HUES48 (cell line): ENCODE results near the gene IMMP2L.
"Not testable (repeated sequence)": the region's sequence is repeated elsewhere in the genome, so short reads cannot be mapped to it uniquely, and the experiment has no call there.

Experiments used
- H3K27ac ChIP-seq: one replicate; pipeline ENCODE4 v1.7.0; 2013; ENCODE audit warnings: low read depth, low read length, inconsistent platforms
- H3K27me3 ChIP-seq: 2 replicates; pipeline ENCODE4 v1.6.1; 2013; ENCODE audit warnings: mild to moderate bottlenecking, low read length; ENCODE audit not compliant: control insufficient read depth, insufficient read depth
- H3K36me3 ChIP-seq: 2 replicates; pipeline ENCODE4 v1.6.1; 2013; ENCODE audit warnings: low read length; ENCODE audit not compliant: control insufficient read depth, insufficient read depth
- H3K4me1 ChIP-seq: 2 replicates; pipeline ENCODE4 v1.6.1; 2013; ENCODE audit warnings: mild to moderate bottlenecking, low read length; ENCODE audit not compliant: control insufficient read depth, insufficient read depth
- H3K4me3 ChIP-seq: 2 replicates; pipeline ENCODE4 v1.5.1; 2013; ENCODE audit warnings: mild to moderate bottlenecking, low read depth, low read length
- H3K9ac ChIP-seq: 2 replicates; pipeline ENCODE4 v1.6.1; 2013; ENCODE audit warnings: mild to moderate bottlenecking, low read depth, low read length, moderate library complexity
- H3K9me3 ChIP-seq: 2 replicates; pipeline ENCODE4 v1.6.1; 2013; ENCODE audit warnings: low read length; ENCODE audit not compliant: control insufficient read depth, insufficient read depth

IMMP2L gene

DNA sequence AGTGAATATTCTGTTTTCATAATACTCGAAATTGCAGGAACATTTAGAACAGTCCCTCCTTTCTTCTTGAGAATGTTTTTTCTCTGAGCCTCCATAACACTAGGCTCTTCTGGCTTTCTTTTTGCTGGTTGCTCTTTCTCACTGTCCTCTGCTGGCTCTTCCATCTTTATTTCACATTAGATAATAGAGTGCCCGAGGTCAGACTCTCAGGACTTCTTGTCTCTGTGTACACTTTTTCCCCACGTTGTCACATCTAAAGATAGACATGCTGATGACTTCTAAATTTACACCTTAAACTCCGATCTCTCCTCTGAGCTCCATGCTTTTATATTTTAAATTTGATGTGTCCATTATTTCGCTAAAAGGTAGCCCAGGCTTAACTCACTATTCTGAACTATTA lies 486.8 kb downstream of the IMMP2L start:
- H3K27ac ChIP-seq = no peak overlapping the region
- H3K27me3 ChIP-seq = no peaks in the 10 kb centered on the region
- no peaks in the 10 kb centered on the region for H3K36me3 ChIP-seq
- no peak overlapping the region for H3K9ac ChIP-seq
- H3K4me1 ChIP-seq = peaks cover 26% of the 10 kb centered on the region
- no peaks in the 10 kb centered on the region for H3K9me3 ChIP-seq
- H3K4me3 ChIP-seq = no peak overlapping the region

DNA sequence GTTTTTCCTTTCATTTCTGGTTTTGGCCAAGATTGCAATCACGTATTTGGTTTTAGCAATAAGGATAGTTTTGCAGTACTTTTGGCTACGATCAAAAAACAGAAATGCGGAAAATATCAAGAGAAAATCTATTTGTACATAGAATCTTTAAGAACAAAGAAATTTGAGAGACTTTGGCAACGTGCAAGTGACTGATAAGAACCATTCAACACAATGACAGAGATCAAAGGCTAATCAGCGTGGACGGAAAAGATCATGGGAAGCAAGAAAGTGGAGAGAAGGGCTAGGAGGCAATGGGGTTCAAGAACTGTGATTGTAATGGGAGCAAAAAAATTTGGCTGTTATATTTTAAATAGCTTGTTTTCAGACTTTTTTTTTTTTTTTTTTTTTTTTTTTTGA lies 487.5 kb downstream of the IMMP2L start:
- H3K27me3 ChIP-seq = no peaks in the 10 kb centered on the region
- no peak overlapping the region for H3K4me3 ChIP-seq
- no peak overlapping the region for H3K27ac ChIP-seq
- no peaks in the 10 kb centered on the region for H3K9me3 ChIP-seq
- H3K9ac ChIP-seq = no peak overlapping the region
- no peaks in the 10 kb centered on the region for H3K36me3 ChIP-seq
- peaks cover 26% of the 10 kb centered on the region for H3K4me1 ChIP-seq

DNA sequence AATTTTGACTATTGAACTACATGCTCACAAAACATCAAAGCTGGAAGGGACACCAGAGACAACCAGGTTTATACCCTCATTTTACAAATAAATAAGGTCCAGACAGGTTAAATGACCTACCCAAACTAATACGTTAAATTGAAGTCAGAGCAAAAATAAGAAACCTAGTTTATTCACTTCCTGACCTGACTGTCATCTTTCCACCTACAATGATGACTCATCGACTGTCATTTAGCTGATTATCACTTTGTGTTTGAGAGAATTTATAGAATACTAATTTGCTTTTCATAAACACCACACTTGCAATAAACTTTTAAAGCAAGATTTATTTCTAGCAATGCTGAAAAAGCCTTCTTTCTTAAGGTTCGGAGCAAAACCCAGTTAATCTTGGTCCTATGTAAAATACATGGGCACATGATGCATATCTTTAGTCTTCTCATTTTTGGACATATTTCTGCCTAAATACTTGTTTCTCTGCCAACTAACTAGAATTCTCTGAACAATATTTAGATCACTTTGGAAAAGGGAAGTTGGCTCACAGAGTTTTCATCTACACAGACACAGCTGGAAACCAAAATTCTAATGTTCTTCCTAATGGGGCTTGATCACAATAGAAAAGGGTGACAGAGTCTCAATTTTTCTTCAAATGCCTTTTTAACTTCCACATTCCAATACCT lies 488.1 kb downstream of the IMMP2L start:
- Histone ChIP-seq H3K27me3 (no peaks in the 10 kb centered on the region), H3K27ac (no peak overlapping the region), H3K9ac (no peak overlapping the region), H3K4me3 (no peak overlapping the region), H3K9me3 (no peaks in the 10 kb centered on the region), H3K36me3 (no peaks in the 10 kb centered on the region), H3K4me1 (peaks cover 26% of the 10 kb centered on the region)

DNA sequence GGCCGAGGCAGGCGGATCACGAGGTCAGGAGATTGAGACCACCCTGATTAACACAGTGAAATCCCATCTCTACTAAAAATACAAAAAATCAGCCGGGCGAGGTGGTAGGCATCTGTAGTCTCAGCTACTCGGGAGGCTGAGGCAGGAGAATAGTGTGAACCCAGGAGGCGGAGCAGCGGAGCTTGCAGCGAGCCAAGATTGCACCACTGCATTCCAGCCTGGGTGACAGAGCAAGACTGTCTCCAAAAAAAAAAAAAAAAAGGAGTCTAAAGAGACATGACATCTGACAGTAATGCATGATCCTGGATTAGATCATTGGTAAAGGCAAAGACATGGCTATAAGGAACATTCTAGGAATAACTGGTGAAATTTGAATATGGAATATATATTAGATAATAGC lies 489.6 kb downstream of the IMMP2L start:
- H3K4me3 ChIP-seq, H3K27ac ChIP-seq, H3K27me3 ChIP-seq, H3K9ac ChIP-seq, H3K9me3 ChIP-seq, H3K36me3 ChIP-seq: not testable (repeated sequence)
- peaks cover 26% of the 10 kb centered on the region for H3K4me1 ChIP-seq

DNA sequence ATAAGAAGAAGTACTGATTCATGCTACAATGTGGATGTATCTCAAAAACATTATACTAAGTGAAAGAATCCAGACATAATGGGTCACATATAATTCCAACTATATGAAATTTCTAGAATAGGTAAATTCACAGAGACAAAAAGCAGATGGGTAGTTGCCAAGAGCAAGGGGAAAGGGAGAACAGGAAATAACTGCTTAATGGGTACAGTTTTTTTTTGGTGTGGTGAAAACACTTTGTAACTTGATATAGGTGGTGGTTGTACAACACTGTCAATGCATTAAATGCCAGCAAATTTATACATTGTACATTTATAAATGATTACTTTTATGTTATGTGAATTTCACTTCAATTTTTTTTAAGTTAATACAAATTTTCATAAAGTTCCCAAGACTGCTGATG lies 490.7 kb downstream of the IMMP2L start:
- no peaks in the 10 kb centered on the region for H3K36me3 ChIP-seq
- no peak overlapping the region for H3K9ac ChIP-seq
- H3K9me3 ChIP-seq = no peaks in the 10 kb centered on the region
- no peaks in the 10 kb centered on the region for H3K27me3 ChIP-seq
- H3K27ac ChIP-seq = no peak overlapping the region
- H3K4me3 ChIP-seq = no peak overlapping the region
- peaks cover 18% of the 10 kb centered on the region for H3K4me1 ChIP-seq

DNA sequence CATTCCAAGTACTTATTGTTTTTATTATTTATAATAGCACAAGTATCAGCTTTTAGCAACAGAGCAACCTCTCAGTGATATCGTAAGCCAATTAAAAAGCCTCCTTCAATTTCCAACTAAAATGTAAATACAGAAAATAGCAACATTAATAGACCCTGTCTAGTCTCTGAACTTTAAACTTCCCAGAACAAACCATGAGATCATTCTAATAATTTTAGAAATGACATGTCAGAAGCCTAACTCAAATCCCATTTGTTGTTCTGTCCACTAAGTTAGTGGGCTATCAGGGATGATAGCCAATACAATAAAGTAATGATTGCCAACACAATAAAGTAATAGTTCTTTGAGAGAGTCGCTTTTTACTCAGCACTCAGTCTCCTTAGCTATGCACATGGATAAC lies 493.7 kb downstream of the IMMP2L start:
- H3K9ac ChIP-seq = no peak overlapping the region
- H3K36me3 ChIP-seq = no peaks in the 10 kb centered on the region
- H3K4me1 ChIP-seq = 0 out of 2 replicates have a peak, but pooled peaks cover 8% of the 10 kb centered on the region
- no peaks in the 10 kb centered on the region for H3K27me3 ChIP-seq
- H3K4me3 ChIP-seq = no peak overlapping the region
- H3K27ac ChIP-seq = no peak overlapping the region
- H3K9me3 ChIP-seq = peaks cover 7% of the 10 kb centered on the region; the same call in 1 of the 2 replicates

DNA sequence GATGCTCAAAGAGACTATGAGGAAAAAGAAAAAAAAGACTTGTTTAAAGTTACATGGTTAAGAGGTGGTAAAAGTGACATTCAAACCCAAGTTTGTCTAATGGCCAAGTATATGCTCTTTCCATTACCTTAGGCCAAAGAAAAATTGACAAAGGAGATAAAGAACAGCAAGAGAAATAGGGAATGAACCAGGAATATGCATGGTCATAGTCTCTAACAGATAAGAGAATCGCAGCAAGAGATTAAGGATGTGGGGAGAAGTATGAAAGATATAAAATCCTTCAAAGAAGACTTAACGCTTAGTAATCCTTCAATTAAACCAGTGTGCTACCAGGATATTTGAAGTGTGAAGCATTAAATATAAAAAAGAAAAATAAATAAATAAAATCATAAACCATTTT lies 494.6 kb downstream of the IMMP2L start:
- Histone ChIP-seq H3K36me3 (no peaks in the 10 kb centered on the region), H3K4me1 (0 out of 2 replicates have a peak, but pooled peaks cover 8% of the 10 kb centered on the region), H3K9ac (no peak overlapping the region), H3K9me3 (peaks cover 12% of the 10 kb centered on the region), H3K27me3 (no peaks in the 10 kb centered on the region), H3K4me3 (no peak overlapping the region), H3K27ac (no peak overlapping the region)

DNA sequence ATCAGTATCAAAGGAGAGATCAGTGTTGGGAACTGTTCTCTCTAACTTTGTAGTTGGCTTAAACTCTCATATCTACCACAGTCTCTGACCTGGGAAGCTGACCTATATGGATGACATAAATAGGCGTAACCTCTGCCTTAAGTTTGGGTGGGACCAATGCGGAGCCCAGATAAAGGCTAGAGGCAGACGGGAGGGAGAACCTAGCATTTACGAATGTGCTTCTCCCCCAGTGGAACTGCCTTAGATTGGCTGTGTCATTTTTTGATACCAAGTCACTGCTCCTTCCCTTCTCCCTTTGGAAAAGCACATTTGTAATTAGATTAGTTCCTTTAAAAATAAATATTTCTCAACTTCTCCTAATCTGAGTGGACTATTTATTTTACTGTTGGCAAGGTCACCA lies 495.0 kb downstream of the IMMP2L start:
- no peak overlapping the region for H3K9ac ChIP-seq
- no peaks in the 10 kb centered on the region for H3K27me3 ChIP-seq
- no peak overlapping the region for H3K27ac ChIP-seq
- H3K4me1 ChIP-seq = 0 out of 2 replicates have a peak, but pooled peaks cover 4% of the 10 kb centered on the region
- peaks cover 15% of the 10 kb centered on the region for H3K9me3 ChIP-seq
- H3K36me3 ChIP-seq = no peaks in the 10 kb centered on the region
- H3K4me3 ChIP-seq = no peak overlapping the region

DNA sequence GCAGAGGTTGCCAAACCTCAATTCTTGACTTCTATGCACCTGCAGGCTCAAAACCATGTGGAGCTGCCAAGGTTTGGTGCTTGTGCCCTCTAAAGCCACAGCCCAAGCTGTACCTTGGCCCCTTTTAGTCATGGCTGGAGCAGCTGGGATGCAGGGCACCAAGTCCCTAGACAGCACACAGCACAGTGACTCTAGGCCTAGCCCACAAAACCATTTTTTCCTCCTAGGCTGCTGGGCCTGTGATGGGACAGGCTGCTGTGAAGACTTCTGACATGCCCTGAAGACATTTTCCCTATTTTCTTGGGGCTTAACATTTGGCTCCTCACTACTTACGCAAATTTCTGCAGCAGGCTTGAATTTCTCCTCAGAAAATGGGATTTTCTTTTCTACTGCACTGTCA lies 499.1 kb downstream of the IMMP2L start:
- no peak overlapping the region for H3K27ac ChIP-seq
- no peaks in the 10 kb centered on the region for H3K27me3 ChIP-seq
- no peaks in the 10 kb centered on the region for H3K36me3 ChIP-seq
- H3K4me3 ChIP-seq = no peak overlapping the region
- H3K9me3 ChIP-seq = peaks cover 15% of the 10 kb centered on the region
- no peaks in the 10 kb centered on the region for H3K4me1 ChIP-seq
- no peak overlapping the region for H3K9ac ChIP-seq

- no peaks in the 10 kb centered on the region for H3K4me1 ChIP-seq
- H3K27me3 ChIP-seq = no peaks in the 10 kb centered on the region
- no peak overlapping the region for H3K4me3 ChIP-seq
- no peaks in the 10 kb centered on the region for H3K36me3 ChIP-seq
- H3K27ac ChIP-seq = no peak overlapping the region
- H3K9me3 ChIP-seq = peaks cover 11% of the 10 kb centered on the region
- H3K9ac ChIP-seq = no peak overlapping the region
These were observed 502.5 kb downstream of the IMMP2L start for GRCh38 chr7:111059833-111060232.

GRCh38 chr7:111057066-111057465 lies 505.2 kb downstream of the IMMP2L start:
- Histone ChIP-seq H3K27ac (no peak overlapping the region), H3K9me3 (no peaks in the 10 kb centered on the region), H3K27me3 (no peaks in the 10 kb centered on the region), H3K9ac (no peak overlapping the region), H3K4me1 (peaks cover 14% of the 10 kb centered on the region), H3K36me3 (no peaks in the 10 kb centered on the region), H3K4me3 (no peak overlapping the region)
